ENCODE data around the gene MED9. TPM values are rescaled to one million over a fixed set of nuclear protein-coding genes. Genes with fewer than 3 reads are reported as not detected.
"Not testable (repeated sequence)": the region's sequence is repeated elsewhere in the genome, so short reads cannot be mapped to it uniquely, and the experiment has no call there.

MED9 gene
- total RNA-seq, 1 experiment from 2014 or later = 12.7 TPM

DNA sequence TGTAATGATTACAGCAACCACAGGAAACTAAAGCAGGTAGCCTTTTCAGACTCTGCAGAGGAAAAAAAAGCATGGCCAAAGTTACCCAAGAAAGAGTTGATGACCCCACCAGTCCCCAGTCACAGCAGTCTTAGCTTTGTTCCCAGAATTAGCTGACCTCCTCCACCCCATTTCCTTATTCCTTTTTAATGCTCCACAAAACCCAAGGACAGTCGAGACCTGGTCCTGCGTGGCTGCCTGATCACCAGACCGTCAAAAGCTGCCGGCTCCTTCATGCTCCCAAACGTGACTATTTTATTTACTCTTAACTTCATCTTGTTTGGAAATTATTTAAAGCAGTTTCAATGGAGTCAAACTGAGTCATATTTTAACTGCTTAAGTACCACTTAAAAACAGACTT, 28.7 kb upstream of the MED9 start:
- Mint-ChIP-seq H3K4me3 (ENCODE audit: low read depth, unreplicated experiment) (no peak overlapping the region), H3K36me3 (ENCODE audit: insufficient read depth, unreplicated experiment) (peaks cover 11% of the 10 kb centered on the region), H3K4me1 (ENCODE audit: low read depth, unreplicated experiment) (peaks cover 23% of the 10 kb centered on the region), H3K9me3 (ENCODE audit: low read depth, unreplicated experiment) (no peaks in the 10 kb centered on the region), H3K27ac (ENCODE audit: unreplicated experiment) (no peak overlapping the region), H3K27me3 (ENCODE audit: unreplicated experiment) (peaks cover 52% of the 10 kb centered on the region)
- intact Hi-C loops (cut with micrococcal nuclease; ENCODE audit: unreplicated experiment) = no loop called here
- no peak for DNase-seq
- TF ChIP-seq, protein P1, sequence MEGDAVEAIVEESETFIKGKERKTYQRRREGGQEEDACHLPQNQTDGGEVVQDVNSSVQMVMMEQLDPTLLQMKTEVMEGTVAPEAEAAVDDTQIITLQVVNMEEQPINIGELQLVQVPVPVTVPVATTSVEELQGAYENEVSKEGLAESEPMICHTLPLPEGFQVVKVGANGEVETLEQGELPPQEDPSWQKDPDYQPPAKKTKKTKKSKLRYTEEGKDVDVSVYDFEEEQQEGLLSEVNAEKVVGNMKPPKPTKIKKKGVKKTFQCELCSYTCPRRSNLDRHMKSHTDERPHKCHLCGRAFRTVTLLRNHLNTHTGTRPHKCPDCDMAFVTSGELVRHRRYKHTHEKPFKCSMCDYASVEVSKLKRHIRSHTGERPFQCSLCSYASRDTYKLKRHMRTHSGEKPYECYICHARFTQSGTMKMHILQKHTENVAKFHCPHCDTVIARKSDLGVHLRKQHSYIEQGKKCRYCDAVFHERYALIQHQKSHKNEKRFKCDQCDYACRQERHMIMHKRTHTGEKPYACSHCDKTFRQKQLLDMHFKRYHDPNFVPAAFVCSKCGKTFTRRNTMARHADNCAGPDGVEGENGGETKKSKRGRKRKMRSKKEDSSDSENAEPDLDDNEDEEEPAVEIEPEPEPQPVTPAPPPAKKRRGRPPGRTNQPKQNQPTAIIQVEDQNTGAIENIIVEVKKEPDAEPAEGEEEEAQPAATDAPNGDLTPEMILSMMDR (IDR thresholded peaks at IDR 0.05; ENCODE audit: unreplicated experiment) = no peak
- CTCF ChIA-PET = no interaction called here
- BruUV-seq (replicated peaks) = no TSS peak

DNA sequence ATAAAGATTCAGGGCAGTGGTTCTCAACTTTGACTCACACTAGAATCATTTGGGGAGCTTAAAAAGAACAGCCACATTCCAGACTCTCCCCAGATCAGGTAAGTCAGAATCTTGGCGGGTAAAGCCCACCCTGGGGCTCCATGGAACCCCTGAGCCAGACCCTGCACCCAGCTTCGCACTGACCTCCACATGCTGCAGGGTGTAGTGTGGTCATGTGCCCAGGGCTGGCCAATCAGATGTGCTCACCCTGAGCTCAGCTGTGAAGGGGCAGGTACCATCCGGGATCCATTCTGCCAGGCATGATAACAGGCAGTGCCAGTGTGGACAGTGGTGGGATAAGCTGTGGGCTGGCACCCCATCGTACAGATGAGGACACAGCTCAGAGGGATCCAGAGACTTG, 28.1 kb upstream of the MED9 start:
- Mint-ChIP-seq H3K27ac (ENCODE audit: unreplicated experiment) (no peak overlapping the region), H3K9me3 (ENCODE audit: low read depth, unreplicated experiment) (no peaks in the 10 kb centered on the region), H3K27me3 (ENCODE audit: unreplicated experiment) (peaks cover 58% of the 10 kb centered on the region), H3K36me3 (ENCODE audit: insufficient read depth, unreplicated experiment) (peaks cover 11% of the 10 kb centered on the region), H3K4me3 (ENCODE audit: low read depth, unreplicated experiment) (no peak overlapping the region), H3K4me1 (ENCODE audit: low read depth, unreplicated experiment) (peaks cover 23% of the 10 kb centered on the region)
- CTCF ChIA-PET = no interaction called here
- DNase-seq = no peak
- TF ChIP-seq, protein P1 (IDR thresholded peaks at IDR 0.05; ENCODE audit: unreplicated experiment) = no peak
- no TSS peak for BruUV-seq (replicated peaks)
- intact Hi-C loops (cut with micrococcal nuclease; ENCODE audit: unreplicated experiment) = no loop called here

DNA sequence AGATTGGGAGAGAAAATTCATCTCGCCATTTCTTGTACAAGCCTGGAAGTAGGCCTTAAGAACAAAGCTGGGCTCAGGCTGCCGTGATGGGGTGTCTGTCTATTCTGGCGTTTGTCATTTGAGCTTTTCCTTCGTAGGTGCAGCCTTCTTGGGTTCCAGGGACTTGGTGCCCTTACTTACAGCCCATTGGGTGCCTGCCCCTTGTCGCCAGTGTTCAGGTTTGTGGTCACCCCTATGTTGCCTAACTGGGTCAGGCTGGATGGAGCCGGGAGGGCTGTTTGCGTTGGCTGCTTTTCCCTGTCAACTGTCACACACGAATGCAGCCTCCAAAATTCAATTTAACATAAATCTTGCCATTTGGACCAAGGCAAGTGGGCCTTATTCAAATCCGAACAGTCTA, 23.7 kb upstream of the MED9 start:
- BruUV-seq (replicated peaks) = no TSS peak
- DNase-seq = no peak

DNA sequence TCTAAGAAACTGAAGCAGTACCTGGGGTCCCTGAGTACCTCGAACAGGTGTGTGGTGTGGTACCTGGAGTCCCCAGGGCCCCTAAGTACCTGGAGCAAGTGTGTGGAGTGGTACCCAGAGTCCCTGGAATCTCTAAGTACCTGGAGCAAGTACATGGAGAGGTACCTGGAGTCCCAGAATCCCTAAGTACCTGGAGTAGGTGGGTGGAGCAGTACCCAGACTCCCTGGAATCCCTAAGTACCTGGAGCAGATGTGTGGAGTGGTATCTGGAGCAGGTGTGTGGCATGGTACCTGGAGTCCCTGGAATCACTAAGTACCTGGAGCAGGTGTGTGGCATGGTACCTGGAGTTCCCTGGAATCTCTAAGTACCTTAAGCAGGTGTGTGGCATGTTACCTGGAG, 22.5 kb upstream of the MED9 start:
- CTCF ChIA-PET = no interaction called here
- H3K9me3 Mint-ChIP-seq (ENCODE audit: low read depth, unreplicated experiment) = no peaks in the 10 kb centered on the region
- H3K27ac Mint-ChIP-seq (ENCODE audit: unreplicated experiment) = no peak overlapping the region
- H3K4me3 Mint-ChIP-seq (ENCODE audit: low read depth, unreplicated experiment) = no peak overlapping the region
- no peaks in the 10 kb centered on the region for H3K4me1 Mint-ChIP-seq (ENCODE audit: low read depth, unreplicated experiment)
- DNase-seq = no peak
- TF ChIP-seq, protein P1 (IDR thresholded peaks at IDR 0.05; ENCODE audit: unreplicated experiment) = no peak
- intact Hi-C loops (cut with micrococcal nuclease; ENCODE audit: unreplicated experiment) = no loop called here
- no TSS peak for BruUV-seq (replicated peaks)
- no peaks in the 10 kb centered on the region for H3K36me3 Mint-ChIP-seq (ENCODE audit: insufficient read depth, unreplicated experiment)
- H3K27me3 Mint-ChIP-seq (ENCODE audit: unreplicated experiment) = peaks cover 73% of the 10 kb centered on the region

More for the DNA sequence above, 23.7 kb upstream of the MED9 start:
- intact Hi-C loops (cut with micrococcal nuclease; ENCODE audit: unreplicated experiment) = no loop called here
- TF ChIP-seq, protein P1 (IDR thresholded peaks at IDR 0.05; ENCODE audit: unreplicated experiment) = no peak
- CTCF ChIA-PET = interaction anchor here (0.6 kb wide), 1 partner anchor 23 kb away, joined by 4 read pairs; no protein-coding TSS in a partner anchor
- Mint-ChIP-seq H3K27me3 (ENCODE audit: unreplicated experiment) (peaks cover 81% of the 10 kb centered on the region), H3K4me3 (ENCODE audit: low read depth, unreplicated experiment) (no peak overlapping the region), H3K36me3 (ENCODE audit: insufficient read depth, unreplicated experiment) (no peaks in the 10 kb centered on the region), H3K27ac (ENCODE audit: unreplicated experiment) (no peak overlapping the region), H3K9me3 (ENCODE audit: low read depth, unreplicated experiment) (no peaks in the 10 kb centered on the region), H3K4me1 (ENCODE audit: low read depth, unreplicated experiment) (no peaks in the 10 kb centered on the region)

DNA sequence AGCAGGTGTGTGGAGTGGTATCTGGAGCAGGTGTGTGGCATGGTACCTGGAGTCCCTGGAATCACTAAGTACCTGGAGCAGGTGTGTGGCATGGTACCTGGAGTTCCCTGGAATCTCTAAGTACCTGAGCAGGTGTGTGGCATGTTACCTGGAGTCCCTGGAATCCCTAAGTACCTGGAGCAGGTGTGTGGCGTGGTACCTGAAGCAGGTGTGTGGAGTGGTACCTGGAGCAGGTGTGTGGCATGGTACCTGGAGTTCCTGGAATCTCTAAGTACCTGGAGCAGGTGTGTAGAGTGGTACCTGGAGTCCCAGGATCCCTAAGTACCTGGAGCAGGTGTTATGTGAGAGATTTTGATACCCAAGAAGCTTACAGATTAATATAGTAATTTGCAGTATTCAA, 22.1 kb upstream of the MED9 start:
- BruUV-seq (replicated peaks); intact Hi-C loops (cut with micrococcal nuclease; ENCODE audit: unreplicated experiment); DNase-seq; H3K4me1 Mint-ChIP-seq (ENCODE audit: low read depth, unreplicated experiment); H3K36me3 Mint-ChIP-seq (ENCODE audit: insufficient read depth, unreplicated experiment); CTCF ChIA-PET; H3K9me3 Mint-ChIP-seq (ENCODE audit: low read depth, unreplicated experiment); H3K4me3 Mint-ChIP-seq (ENCODE audit: low read depth, unreplicated experiment); H3K27ac Mint-ChIP-seq (ENCODE audit: unreplicated experiment): not testable (repeated sequence)
- H3K27me3 Mint-ChIP-seq (ENCODE audit: unreplicated experiment) = peaks cover 73% of the 10 kb centered on the region
